ENCODE data around the gene ITPR2. TPM values are rescaled to one million over a fixed set of nuclear protein-coding genes. Genes with fewer than 3 reads are reported as not detected.

ITPR2 gene
- total RNA-seq, 1 donor from 2014 or later, result 28.1 TPM

DNA sequence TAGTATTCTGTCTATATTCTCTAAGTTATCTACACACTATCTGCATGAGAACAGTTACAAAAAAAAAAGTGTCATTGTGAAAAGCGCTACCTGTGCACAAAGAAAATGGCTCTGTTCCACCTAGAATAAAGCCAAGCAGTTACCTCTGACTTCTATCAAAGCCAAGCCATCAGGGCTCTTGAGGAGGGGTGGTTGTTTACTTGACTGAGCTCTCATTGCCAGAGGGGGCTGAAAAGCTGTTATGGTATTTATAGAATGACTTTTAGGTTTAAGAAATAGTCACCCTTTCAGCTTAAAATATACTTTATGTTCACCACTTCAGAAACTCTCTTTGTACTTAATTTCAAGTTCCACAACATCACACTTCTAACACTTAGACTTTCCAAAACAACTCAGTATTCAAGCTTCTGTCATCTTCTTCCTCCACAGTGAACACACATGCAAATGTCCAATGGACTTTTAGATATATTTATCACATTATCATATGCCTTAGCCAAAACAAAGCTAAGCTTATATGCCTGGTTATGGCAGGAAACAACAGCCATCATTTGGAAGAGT is 7.5 kb downstream of the ITPR2 start:
- FAIRE-seq (no peak), DNase-seq (ENCODE audit: low spot score in 2 of 2) (no peak)

DNA sequence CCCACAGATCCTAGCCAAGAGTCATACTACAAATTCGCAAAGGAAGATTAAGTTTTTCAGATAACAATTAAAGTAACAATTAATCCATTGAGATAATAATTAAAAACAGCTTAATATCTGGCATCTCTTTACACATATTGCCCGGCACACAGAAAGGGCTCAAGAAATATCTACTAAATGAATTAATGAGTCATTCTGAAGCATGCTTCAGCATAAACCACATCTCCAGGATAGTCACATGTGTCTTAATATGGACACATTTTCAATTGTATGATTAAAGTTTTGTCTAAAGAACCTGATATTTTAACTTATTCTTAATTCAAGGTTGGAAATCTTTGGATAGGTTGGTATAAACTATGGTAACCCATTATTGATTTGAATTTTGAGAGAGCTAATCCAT is 9.6 kb downstream of the ITPR2 start:
- FAIRE-seq (no peak), DNase-seq (ENCODE audit: low spot score in 2 of 2) (no peak)

DNA sequence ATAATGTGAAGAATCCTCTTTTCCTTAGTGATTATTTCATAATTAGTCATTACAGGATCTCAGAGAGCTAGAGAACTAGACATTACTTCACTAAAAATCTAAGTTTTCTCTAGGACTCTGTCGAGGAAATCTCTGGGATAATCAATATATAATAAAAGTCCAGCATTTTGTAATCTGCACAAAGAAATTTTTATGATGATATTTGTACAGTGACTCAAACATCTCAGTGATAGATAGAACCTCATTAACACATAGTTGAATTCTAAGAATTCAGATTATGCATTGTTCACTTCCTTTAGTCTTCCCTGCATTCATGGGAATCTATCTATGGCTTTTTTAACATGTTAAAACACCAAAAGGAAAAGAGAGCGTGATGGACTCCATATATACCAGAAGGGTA is 11.0 kb downstream of the ITPR2 start:
- FAIRE-seq (no peak), DNase-seq (ENCODE audit: low spot score in 2 of 2) (no peak)

DNA sequence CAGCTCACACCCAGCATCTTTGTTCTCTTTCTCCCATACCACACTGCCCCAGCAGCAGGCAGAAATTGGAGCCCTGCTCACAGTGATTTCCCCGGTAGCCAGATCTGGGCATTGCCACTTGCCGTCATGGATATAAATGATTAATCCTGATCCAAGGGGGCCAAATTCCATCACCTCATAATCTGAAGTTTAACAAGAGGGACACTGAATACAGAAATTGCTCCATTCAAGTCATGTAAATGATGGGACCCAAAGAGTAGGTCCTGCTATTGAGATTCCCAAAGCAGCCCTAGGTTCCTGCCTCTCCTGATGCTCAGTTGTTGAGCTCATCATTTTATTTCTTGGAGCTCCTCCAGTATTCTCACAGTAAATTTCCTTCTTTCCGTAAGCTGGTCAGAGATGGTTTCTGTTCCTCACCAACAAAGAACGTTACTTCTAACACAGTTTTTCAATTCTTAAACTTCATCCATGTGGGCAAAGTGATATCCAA is 11.7 kb downstream of the ITPR2 start:
- DNase-seq (ENCODE audit: low spot score in 2 of 2) (no peak), FAIRE-seq (no peak)

DNA sequence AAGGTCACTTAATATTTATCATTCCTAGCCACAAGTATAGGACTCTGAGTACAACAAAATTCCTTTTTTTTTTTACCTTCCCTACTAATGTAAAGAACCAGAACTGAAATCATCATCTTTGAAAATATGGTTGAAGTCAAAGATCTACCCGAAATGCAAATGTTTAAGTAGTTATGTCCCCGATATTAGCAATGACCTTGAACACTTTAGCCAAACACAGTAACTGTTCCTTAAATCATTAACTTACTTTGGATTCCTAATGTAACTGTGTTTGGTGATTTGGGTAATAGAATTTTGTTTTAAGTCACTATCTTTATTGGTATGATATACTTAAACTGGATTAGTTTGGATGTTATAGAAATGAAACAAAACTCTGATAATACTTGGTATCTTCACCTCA is 14.4 kb downstream of the ITPR2 start:
- no peak for DNase-seq (ENCODE audit: low spot score in 2 of 2)
- FAIRE-seq, result no peak

DNA sequence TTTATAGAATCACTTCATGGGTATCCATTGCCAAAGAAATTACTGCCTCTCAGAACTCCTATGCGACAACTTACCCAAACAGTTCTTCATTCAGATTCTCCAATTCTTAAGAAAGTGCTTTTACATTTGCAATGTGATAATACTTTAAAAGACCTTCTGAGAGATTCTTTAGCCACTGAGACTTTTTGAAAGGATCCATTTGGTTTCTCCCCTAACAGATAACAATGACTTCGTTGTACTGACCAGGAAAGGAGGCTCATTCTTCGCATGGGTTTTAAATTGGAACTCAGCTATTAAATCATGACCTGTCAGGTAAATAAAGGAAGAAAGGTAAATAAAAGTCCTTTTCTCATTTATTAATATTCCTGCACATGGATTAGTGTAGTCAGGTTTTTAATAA is 14.8 kb downstream of the ITPR2 start:
- DNase-seq (ENCODE audit: low spot score in 2 of 2), result no peak

DNA sequence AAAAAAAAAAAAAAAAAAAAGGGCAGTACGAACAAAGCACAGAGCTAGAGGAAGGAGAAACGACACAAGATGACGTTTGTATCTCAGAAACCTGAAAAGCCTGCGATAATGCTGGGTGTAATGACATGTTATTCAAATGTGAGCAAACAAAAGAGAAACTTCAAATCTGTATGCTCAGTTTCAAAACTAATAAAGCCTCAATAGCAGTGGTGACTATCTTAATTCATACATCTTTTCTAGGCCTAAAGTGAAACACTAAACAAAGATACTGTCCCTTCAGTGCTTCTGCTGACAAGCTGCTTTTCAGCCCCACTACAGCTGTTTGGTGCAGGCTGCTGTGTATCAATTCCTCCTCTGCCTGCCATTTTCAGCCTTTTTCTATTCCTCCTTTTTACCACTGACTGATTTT is 15.8 kb downstream of the ITPR2 start:
- FAIRE-seq, result no peak

More for the DNA sequence above, 14.8 kb downstream of the ITPR2 start:
- no peak for FAIRE-seq

DNA sequence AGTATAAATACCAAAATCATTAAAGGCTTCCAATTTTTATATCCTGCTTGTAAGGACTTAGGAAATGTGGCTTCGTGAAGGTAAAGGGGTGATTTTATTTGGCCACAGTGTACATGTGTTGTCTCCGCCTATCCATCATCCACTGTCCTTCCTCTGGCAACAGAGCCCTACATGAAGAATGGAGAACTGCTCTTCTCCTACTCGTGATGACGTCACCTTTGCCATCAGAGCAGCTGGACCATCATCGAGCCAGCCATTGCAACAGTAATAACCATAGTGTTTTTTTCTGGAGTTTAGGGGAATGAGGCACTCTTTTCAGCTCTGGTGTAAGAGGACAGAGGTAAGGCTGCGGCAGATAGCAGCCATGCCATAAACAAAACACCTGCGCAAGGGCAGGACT is 19.2 kb downstream of the ITPR2 start:
- FAIRE-seq (no peak), DNase-seq (ENCODE audit: low spot score in 2 of 2) (no peak)

More for the DNA sequence above, 15.8 kb downstream of the ITPR2 start:
- no peak for DNase-seq (ENCODE audit: low spot score in 2 of 2)

DNA sequence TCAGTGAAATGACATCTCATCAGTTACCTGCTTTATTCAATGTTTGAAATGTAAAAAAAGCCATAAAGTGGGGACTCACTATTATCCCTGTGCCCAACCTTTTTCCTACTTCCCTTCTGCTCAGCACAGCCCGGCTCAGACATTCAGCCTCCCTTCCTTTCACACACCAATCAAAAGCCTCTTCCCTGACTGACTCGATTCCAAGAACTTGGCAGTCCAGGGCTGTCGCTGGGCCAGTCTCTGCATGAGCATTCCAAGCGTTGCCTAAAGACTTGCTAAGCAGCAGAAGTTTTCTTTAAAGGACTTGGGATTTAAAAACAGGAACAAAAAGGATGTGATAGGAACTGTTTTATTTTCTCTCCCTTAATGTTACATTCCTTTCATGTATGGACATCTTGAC is 22.7 kb downstream of the ITPR2 start:
- FAIRE-seq, result no peak
- no peak for DNase-seq (ENCODE audit: low spot score in 2 of 2)

DNA sequence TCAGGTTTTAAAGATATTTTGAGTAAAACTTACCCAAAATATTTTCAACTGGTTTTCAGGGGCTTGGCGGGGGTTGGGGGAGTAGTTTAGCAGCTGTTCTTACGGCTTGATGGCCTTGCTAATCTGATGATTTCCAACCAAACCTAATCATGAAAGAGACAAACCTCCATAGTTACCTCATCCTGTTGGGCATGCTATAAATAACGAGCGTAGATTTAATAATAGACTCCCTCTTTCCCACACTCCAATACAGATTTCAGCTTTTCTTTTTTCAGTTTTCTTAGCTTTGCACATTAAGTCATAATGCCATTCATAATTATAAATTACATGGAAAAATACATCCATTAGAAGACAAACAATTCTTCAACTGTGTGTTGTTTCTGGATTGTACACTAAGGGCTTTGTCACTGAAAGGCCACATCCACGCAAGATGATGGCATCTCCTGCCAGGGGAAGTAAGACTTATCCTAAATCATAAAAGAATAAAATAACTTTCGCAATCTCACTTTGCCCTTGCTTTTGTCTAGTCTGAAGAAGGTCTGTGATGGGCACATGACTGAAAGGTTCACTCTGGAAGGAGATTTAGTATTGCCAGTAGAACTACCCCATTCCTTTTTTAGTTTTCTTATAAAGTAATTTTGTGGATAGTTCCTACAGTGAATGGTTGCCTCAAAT is 23.2 kb downstream of the ITPR2 start:
- DNase-seq (ENCODE audit: low spot score in 2 of 2) (no peak), FAIRE-seq (no peak)

DNA sequence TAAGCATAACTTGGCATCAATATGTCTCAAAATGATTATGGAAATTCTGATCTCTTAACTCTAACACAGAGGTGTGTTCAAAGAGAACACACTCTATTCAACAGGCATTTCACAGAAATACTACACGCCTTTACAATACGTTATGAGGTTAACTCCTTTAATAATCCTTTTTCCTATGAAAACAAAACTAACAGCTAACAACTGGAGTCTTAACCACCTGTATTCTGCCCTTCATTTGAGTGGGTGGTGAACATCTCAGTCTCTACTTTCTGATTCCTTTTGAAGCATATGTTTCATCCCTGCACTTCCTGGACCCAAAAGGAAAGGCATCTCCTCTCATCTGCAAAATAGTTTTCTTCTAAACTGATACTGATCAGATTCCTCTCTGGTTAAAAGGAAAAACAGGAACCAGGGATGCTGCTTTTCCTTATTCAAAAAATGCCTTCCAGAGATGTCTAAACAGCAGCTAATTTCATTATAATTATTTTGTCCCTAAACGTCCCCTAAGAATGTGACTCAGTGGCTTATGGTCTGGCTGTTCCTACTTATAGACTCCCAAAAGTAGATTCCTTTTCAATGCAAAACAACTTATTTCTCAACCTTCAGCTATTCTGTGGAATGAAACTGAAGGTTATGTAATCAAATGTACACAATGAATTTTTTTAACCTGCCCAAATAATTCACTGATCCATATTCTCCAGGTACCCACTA is 24.1 kb downstream of the ITPR2 start:
- DNase-seq (ENCODE audit: low spot score in 2 of 2) (no peak), FAIRE-seq (no peak)

DNA sequence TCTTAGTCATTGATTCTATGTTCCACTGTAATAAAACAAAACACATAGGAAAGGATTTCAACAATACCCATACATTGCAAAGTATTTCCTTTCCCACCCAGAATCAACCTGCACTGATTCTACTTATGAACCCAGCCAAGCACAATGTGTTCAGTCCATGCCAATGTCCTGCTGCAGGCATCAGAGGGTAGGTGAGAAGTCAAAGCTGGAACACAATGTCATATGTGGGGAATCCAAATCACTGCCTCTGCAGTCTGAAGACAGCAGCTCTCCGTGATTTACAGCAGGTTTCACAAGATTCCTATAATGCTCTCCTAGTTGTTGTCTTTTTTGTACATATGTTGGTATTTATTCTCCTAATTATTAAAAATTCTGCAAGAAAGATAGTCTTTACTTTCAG is 25.7 kb downstream of the ITPR2 start:
- no peak for DNase-seq (ENCODE audit: low spot score in 2 of 2)
- no peak for FAIRE-seq

DNA sequence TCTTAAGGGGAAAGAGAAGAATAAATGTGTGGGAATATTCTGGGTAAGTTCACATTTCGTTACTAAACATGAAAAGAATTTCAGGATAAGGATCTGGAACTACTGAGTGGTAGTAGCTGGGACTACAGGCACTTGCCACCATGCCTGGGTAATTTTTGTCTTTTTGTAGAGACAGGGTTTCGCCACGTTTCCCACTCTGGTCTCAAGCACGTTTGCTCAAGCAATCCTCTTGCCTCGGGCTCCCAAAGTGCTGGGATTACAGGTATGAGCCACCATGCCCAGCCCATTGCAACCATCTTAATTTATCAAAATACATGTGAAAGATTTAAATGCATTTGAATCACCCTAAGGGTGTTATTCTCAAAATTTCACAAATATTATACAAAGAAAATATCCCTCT is 26.4 kb downstream of the ITPR2 start:
- FAIRE-seq (no peak), DNase-seq (ENCODE audit: low spot score in 2 of 2) (no peak)

DNA sequence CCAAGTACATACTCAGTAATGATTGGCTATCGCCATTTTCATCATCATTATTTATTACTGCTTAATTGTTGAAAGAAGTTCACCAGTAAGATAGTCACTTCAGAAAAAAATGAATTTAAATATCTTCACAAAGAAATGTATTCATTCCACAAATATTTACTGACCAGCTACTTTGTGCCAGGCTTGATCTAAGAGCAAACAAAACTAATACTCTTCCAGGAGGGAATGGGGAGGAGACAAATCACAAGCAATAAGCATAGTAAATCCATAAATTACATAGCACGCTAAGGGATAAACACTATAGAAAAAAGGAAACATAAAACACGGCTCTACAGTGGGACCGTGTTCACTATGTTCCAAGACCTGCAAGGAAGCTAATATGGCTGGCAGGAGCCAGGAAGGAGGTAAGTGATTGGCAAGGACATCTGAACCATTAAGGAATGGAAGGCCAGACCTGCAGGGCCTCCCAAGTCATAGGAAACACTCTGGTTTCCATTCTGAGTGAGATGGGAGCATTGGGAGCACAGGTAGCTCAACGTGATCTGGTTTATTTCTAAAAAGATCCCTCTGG is 27.5 kb downstream of the ITPR2 start:
- DNase-seq (ENCODE audit: low spot score in 2 of 2), result no peak
- no peak for FAIRE-seq

DNA sequence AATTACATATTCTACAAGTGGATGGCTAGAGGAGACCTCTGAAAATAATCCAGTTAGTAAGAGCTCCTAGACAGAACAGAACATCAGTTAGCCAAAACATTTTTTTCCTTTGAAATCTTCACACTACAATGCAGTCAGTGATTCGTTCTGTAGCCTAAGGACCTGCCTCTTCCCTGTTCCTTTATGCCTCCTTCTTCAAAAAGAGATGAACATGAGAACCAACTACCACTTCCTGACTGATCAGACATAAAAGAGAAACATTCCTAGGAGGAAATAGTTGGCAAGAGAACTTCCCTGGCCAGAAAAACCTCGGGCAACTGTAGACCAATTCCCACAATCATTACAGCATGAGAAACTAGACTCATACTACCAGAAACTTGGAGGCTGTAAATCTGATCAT is 29.4 kb downstream of the ITPR2 start:
- DNase-seq (ENCODE audit: low spot score in 2 of 2), result no peak

DNA sequence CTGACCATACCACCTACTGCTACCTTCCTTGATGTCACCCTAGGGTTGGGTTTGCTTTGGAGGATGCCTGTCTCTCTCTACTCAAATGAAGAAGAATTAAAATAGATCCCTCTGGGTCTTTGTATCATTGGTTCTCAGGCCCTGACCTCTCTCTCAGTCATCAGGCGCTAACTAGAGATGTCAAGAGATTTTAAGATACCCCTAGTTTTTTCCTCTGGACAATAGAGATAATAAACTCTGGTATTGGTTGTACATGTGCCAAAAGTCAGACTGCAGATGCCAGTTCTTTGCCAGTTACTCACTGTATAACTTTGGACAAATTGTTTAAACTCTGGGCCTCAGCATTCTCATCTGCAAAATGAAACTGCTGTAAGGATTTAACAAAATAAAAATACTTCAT is 31.5 kb downstream of the ITPR2 start:
- FAIRE-seq (no peak), DNase-seq (ENCODE audit: low spot score in 2 of 2) (no peak)

More for the DNA sequence above, 29.4 kb downstream of the ITPR2 start:
- FAIRE-seq, result no peak

DNA sequence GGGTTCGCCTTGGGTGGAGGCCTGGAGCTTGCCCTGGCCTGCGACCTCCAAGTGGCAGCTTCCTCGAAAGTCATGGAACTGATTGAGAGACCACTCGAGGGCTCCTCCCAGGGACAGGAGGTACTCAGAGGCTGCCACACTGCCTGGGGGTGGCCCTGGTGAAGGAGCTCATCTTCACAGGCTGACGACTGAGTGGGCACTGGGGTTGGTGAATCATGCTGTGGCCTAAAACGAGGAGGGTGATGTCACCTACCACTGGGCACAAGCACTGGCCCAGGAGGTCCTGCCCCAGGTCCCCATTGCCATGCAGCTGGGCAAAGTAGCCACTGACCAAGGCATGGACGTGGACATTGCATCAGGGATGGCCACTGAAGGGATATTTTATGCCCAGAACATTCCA is 32.1 kb downstream of the ITPR2 start:
- no peak for FAIRE-seq
- no peak for DNase-seq (ENCODE audit: low spot score in 2 of 2)

DNA sequence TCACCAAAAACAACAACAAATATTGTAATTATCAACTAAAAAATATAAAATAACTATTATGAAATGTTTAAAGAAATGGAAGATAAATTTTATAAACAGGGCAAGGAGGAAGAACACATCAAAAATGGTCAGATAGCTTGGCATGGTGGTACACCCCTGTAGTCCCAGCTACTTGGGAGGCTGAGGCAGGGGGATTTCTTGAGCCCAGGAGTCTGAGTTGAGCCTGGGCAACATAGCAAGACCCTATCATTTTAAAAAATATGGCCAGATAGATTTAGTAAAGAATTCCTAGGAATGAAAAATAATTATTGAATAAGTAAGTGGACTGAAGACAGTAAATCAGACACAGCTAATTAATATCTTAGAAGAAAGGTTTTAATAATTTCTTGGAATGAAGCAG is 32.6 kb downstream of the ITPR2 start:
- FAIRE-seq, result no peak
- DNase-seq (ENCODE audit: low spot score in 2 of 2), result no peak

DNA sequence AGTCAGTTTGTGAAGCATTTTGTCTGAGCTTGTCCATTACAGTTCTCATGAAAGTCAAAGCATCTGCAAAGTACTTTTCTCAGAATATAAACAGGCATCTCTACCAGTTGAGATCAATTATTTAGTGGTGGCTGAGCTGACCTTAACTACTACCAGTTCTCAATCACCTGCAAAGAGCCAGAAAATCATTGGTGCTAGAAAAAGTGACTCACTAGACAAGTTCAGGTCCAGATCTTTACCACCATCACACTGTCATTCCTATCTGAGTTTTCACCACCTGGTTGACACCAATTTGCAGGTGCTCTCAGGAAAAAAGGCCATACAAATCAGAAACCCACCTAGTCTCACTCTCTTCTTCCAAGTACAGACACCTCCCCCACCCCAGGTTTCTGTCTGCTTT is 33.3 kb downstream of the ITPR2 start:
- no peak for DNase-seq (ENCODE audit: low spot score in 2 of 2)
- no peak for FAIRE-seq

DNA sequence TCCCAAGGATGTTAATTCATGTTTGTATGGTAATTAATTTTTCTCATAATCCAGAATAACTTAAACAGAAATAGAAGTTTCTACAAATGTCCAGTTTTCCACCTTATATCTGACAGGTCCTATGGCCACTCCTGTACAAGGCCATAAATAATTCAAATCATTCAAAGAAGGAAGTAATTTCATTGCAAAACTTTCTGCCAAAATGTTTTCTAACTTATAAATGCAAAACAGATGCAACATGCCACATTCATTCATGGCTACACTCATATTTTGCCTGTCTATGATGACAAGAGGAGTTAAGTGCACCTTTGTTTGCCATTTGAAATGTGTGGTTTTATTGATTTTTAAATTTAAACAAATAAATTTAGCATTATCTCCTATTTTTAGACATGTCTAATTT is 34.4 kb downstream of the ITPR2 start:
- no peak for FAIRE-seq

DNA sequence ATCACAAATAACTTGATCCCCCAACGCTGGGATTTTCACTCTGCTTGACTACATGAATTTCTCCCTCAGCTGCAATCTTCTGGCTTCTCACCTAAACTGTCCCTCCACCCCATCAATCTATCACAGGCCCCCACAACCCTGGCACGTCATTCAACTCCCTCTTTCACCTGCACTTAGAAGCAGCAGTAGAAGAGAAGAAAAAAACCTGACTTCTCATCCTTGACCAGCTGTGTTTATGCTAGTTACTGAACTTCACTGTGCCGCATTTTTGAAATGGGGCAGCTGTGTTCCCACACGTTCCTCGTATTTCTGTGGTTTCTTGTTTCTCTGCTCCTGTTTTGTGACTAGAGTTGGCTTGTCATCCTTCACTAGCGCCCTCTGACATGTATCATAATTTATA is 35.0 kb downstream of the ITPR2 start:
- FAIRE-seq, result no peak
- DNase-seq (ENCODE audit: low spot score in 2 of 2), result no peak

More for the DNA sequence above, 34.4 kb downstream of the ITPR2 start:
- DNase-seq (ENCODE audit: low spot score in 2 of 2), result no peak

DNA sequence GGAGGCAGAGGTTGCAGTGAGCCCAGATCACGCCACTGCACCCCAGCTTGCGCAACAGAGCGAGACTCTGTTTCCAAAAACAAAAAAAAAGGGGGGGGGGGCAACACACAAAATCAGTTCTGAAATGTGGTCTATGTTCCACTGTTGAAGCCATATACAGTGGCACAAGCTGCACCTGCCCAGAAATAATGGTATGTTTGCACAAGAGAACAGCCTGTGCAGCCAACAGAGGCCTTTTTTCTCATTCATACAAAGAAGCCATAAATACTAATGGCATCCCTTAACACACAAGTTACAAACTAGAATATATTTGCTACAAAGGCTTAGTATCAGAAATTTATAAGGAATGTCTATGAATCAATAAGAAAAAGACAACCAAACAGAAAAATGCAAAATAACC is 37.1 kb downstream of the ITPR2 start:
- FAIRE-seq (no peak), DNase-seq (ENCODE audit: low spot score in 2 of 2) (no peak)

Data from frontal cortex (tissue), 4 donors.